Keratinocyte (primary cell): ENCODE data around the gene DNAJC8. TPM values are rescaled to one million over a fixed set of nuclear protein-coding genes. Genes with fewer than 3 reads are reported as not detected.

Source experiments
- DNase-seq: peaks from one replicate; pipeline ENCODE4 v3.0.0-alpha.2; 2011; ENCODE audit warnings: low read depth, missing footprints, low spot score
- FAIRE-seq: peaks from 2 replicates; lab custom pipeline; 2011; peaks lifted over from hg19 to GRCh38; lab: Jason Lieb, UNC
- H2AFZ ChIP-seq: 2 replicates; pipeline ENCODE4 v1.6.0; 2012; ENCODE audit warnings: low read length, control low read depth, inconsistent platforms; ENCODE audit not compliant: control insufficient read depth
- H3K27ac ChIP-seq: 2 replicates; pipeline ENCODE4 v1.5.1; 2011; ENCODE audit warnings: low read length; ENCODE audit not compliant: control insufficient read depth, insufficient read depth
- H3K27me3 ChIP-seq: 3 replicates; pipeline ENCODE4 v1.6.0; 2011; ENCODE audit warnings: low read length; ENCODE audit not compliant: control insufficient read depth, insufficient read depth; ENCODE audit errors: extremely low read depth
- H3K36me3 ChIP-seq, 2 experiments: 2 replicates in 1 of 2; 3 replicates in 1 of 2; pipeline ENCODE4 v1.5.1; 2011; ENCODE audit warnings: low read length in 2 of 2, mild to moderate bottlenecking in 1 of 2; ENCODE audit not compliant: control insufficient read depth in 2 of 2, insufficient read depth in 2 of 2; ENCODE audit errors: extremely low read depth in 1 of 2
- H3K4me1 ChIP-seq: 3 replicates; pipeline ENCODE4 v1.5.1; 2011; ENCODE audit warnings: low read length; ENCODE audit not compliant: control insufficient read depth, insufficient read depth; ENCODE audit errors: extremely low read depth
- H3K4me2 ChIP-seq: 3 replicates; pipeline ENCODE4 v1.6.0; 2011; ENCODE audit warnings: low read depth, low read length; ENCODE audit not compliant: control insufficient read depth, insufficient read depth; ENCODE audit errors: extremely low read depth
- H3K4me3 ChIP-seq, 3 experiments: fragments of 200-600 bp in 1 of 3; sonication (generic) in 1 of 3; 2 replicates in 2 of 3; 3 replicates in 1 of 3; pipeline ENCODE4 v1.5.1; 2011 to 2016; ENCODE audit warnings: low read length in 3 of 3, mild to moderate bottlenecking in 3 of 3, control low read depth in 2 of 3, inconsistent platforms in 1 of 3, low read depth in 1 of 3, mixed read lengths in 1 of 3, mixed run types in 1 of 3, moderate library complexity in 1 of 3; ENCODE audit not compliant: control insufficient read depth in 2 of 3, insufficient read depth in 2 of 3; ENCODE audit errors: extremely low read depth in 1 of 3
- H3K79me2 ChIP-seq: 2 replicates; pipeline ENCODE4 v1.6.0; 2012; ENCODE audit warnings: low read length; ENCODE audit not compliant: control insufficient read depth, insufficient read depth
- H3K9ac ChIP-seq: 3 replicates; pipeline ENCODE4 v1.6.0; 2011; ENCODE audit warnings: low read length; ENCODE audit not compliant: control insufficient read depth, insufficient read depth; ENCODE audit errors: extremely low read depth
- H3K9me1 ChIP-seq: 3 replicates; pipeline ENCODE4 v1.6.0; 2011; ENCODE audit warnings: low read length; ENCODE audit not compliant: control insufficient read depth, insufficient read depth; ENCODE audit errors: extremely low read depth
- H3K9me3 ChIP-seq: 2 replicates; pipeline ENCODE4 v1.5.1; 2012; ENCODE audit warnings: low read depth, low read length; ENCODE audit not compliant: control insufficient read depth
- H4K20me1 ChIP-seq: 3 replicates; pipeline ENCODE4 v1.6.0; 2011; ENCODE audit warnings: low read length; ENCODE audit not compliant: control insufficient read depth, insufficient read depth; ENCODE audit errors: extremely low read depth
- EZH2 ChIP-seq: IDR thresholded peaks from one replicate; pipeline ENCODE4 v1.6.1; 2012; ENCODE audit warnings: inconsistent platforms, mild to moderate bottlenecking, low read length, moderate library complexity
- dilution Hi-C: fragments of 300-500 bp; cut with MboI; formaldehyde crosslinking; loops from one replicate; pipeline ENCODE4 v1.7.0; 2020; ENCODE audit warnings: low sequenced_read_pairs; ENCODE audit not compliant: extremely low pct_ligation_motif_present
- polyA plus RNA-seq, 5 experiments: library from polyadenylated mRNA; depleted of rRNA in 3 of 5; stranded (reverse) in 3 of 5; stranded (forward) in 1 of 5; unstranded in 1 of 5; fragments of >200 nt; gene quantifications; 1 replicate in 1 of 5; 2 replicates in 3 of 5; 3 replicates in 1 of 5; pipeline versions ENCODE4 v1.2.1 to v1.2.3, GENCODE V29; 2011 to 2012; ENCODE audit warnings: missing spikeins in 2 of 5, low read depth in 1 of 5, low replicate concordance in 1 of 5
- TF ChIP-seq, protein P1 (sequence below), 3 experiments: IDR thresholded peaks in 1 of 3; conservative IDR thresholded peaks in 1 of 3; optimal IDR thresholded peaks in 1 of 3; 2 replicates in 2 of 3; 3 replicates in 1 of 3; pipeline versions ENCODE3 to v1.5.1; 2011; ENCODE audit warnings: low read length in 3 of 3, mild to moderate bottlenecking in 3 of 3, moderate library complexity in 2 of 3, control low read depth in 1 of 3, inconsistent platforms in 1 of 3; ENCODE audit not compliant: insufficient read depth in 2 of 3; ENCODE audit errors: extremely low read depth in 1 of 3

DNAJC8 gene
- polyA plus RNA-seq, 1 donor (not counting 4 experiments of a cell fraction or from before 2014, with no cell fraction given), result 104 TPM

DNA sequence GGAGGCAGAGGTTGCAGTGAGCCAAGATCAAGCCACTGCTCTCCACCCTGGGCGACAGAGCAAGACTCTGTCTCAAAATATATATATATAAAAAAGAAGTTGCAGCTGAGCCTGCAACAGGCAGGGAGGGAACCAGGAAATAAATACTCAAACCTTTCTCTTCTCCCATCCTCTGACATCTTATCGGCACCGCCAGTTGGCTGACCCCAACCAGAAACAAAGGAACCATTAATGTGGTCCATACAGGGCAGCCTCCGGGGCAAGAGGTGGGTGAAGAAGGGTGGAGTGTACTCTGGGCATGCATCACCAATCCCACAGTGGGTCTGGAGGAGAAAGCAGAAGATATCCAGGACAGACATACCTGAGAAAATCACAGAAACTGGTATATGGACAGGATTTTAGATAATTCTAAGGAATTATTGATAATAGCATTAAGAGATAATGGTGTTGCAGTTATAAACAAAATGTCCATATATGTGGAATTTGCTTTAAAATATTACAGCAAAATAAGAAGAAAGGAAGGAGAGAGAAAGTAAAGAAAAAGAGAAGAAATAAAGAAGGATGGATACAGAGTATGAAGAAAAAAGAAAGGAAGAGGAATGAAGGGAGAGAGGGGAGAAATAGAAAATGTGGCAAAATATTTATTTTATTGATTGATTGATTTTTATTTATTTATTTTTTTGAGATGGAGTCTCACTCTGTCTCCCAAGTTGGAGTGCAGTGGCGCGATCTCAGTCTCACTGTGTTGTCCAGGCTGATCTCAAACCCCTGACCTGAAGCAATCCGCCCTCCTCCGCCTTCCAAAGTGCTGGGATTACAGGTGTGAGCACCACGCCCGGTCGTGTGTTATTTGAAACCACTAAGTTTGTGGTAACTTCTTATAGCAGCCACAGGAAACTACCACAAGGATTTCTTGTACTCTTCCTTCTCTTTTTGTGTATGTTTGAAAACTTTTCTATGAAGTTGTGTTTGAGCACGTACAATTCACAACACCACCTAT lies 52.2 kb downstream of the DNAJC8 start:
- H3K9me1 ChIP-seq, result no peaks in the 10 kb centered on the region
- no peak for FAIRE-seq
- H3K9ac ChIP-seq, result no peak overlapping the region
- no peaks in the 10 kb centered on the region for H4K20me1 ChIP-seq
- DNase-seq, result no peak
- dilution Hi-C loops, result no loop called here
- H3K79me2 ChIP-seq, result no peaks in the 10 kb centered on the region
- H2AFZ ChIP-seq, result no peak overlapping the region
- H3K36me3 ChIP-seq, result no peaks in the 10 kb centered on the region
- no peak overlapping the region for H3K27ac ChIP-seq
- no peaks in the 10 kb centered on the region for H3K27me3 ChIP-seq
- H3K9me3 ChIP-seq, result no peaks in the 10 kb centered on the region
- no peak overlapping the region for H3K4me3 ChIP-seq
- H3K4me2 ChIP-seq, result no peak overlapping the region
- peaks cover 3% of the 10 kb centered on the region for H3K4me1 ChIP-seq
- no peak for TF ChIP-seq EZH2

DNA sequence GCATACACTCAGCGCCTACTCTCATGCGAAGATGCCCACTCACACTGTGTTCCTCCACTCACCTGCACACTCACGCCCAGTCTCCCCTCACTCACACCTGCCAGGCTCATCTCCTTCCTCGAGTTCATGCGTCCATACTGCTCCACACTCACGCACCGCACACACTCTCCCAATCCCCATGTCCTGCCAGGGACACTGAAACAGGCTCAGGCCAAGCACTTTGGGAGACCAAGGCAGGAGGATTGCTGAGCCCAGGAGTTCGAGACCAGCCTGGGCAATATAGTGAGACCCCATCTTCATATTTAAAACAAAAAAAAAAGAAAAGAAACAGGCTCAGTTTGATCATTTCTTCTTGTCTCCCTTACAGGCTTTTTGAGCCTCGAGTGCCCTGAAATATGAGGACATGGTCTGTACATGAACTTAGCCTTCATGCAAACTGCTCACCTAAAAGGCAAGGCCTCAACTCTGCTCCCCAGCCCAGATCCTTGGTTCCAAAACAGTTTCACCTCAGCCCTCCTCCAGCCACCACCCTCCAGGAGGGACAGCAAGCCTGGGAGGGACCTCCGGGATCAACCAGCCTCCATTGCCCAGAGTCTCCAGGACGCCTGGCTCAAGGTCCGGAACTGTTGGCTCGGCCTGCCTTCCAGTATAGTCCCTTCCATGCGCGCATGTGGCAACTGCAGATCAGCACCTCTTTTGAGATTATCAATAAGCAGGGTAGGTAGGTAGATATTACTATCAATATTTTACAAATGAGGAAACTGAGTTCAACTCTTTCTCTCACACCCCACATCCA lies 53.9 kb downstream of the DNAJC8 start:
- Histone ChIP-seq H3K27ac (no peak overlapping the region), H3K4me2 (no peak overlapping the region)
- FAIRE-seq, result no peak

More for the DNA sequence above, 53.9 kb downstream of the DNAJC8 start:
- dilution Hi-C loops, result no loop called here
- Histone ChIP-seq H3K9ac (no peak overlapping the region), H3K9me3 (no peaks in the 10 kb centered on the region), H3K36me3 (no peaks in the 10 kb centered on the region), H4K20me1 (no peaks in the 10 kb centered on the region), H3K79me2 (no peaks in the 10 kb centered on the region), H3K4me3 (no peak overlapping the region), H3K27me3 (no peaks in the 10 kb centered on the region), H3K9me1 (no peaks in the 10 kb centered on the region), H2AFZ (no peak overlapping the region), H3K4me1 (peaks cover 3% of the 10 kb centered on the region)
- no peak for TF ChIP-seq EZH2
- TF ChIP-seq, protein P1, sequence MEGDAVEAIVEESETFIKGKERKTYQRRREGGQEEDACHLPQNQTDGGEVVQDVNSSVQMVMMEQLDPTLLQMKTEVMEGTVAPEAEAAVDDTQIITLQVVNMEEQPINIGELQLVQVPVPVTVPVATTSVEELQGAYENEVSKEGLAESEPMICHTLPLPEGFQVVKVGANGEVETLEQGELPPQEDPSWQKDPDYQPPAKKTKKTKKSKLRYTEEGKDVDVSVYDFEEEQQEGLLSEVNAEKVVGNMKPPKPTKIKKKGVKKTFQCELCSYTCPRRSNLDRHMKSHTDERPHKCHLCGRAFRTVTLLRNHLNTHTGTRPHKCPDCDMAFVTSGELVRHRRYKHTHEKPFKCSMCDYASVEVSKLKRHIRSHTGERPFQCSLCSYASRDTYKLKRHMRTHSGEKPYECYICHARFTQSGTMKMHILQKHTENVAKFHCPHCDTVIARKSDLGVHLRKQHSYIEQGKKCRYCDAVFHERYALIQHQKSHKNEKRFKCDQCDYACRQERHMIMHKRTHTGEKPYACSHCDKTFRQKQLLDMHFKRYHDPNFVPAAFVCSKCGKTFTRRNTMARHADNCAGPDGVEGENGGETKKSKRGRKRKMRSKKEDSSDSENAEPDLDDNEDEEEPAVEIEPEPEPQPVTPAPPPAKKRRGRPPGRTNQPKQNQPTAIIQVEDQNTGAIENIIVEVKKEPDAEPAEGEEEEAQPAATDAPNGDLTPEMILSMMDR (optimal IDR thresholded peaks at IDR 0.05 in 1 of 3, IDR thresholded peaks at IDR 0.05 in 1 of 3, conservative IDR thresholded peaks at IDR 0.05 in 1 of 3; ENCODE audit: extremely low read depth in 1 of 3, insufficient read depth in 2 of 3, low read length in 3 of 3), result no peak
- no peak for DNase-seq
